Spleen (tissue), 11 donors: ENCODE measurements around the gene ZBTB42. TPM values are rescaled to one million over a fixed set of nuclear protein-coding genes. Genes with fewer than 3 reads are reported as not detected.
A peak's percentile ranks its signal among the peaks of the same experiment; 100 is the strongest.

Experiments used
- DNase-seq: peaks from one replicate; pipeline ENCODE4 v3.0.0-alpha.2; 2020
- H3K27ac ChIP-seq, 8 donors: fragments of 200-600 bp; sonication (generic) in 7 of 8; 1 replicate in 4 of 8; 2 replicates in 4 of 8; pipeline versions ENCODE4 v1.5.0 to v1.8.0; 2016 to 2021; ENCODE audit warnings: inconsistent platforms in 4 of 8, mild to moderate bottlenecking in 4 of 8, moderate library complexity in 1 of 8
- H3K27me3 ChIP-seq, 7 donors: fragments of 200-600 bp; sonication (generic) in 6 of 7; replicated peaks in 1 of 7; 1 replicate in 4 of 7; 2 replicates in 3 of 7; pipeline versions ENCODE4 v1.5.0 to v1.8.0; 2016 to 2021; ENCODE audit warnings: inconsistent platforms in 3 of 7, mild to moderate bottlenecking in 1 of 7
- H3K36me3 ChIP-seq, 6 donors: fragments of 200-600 bp; sonication (generic) in 5 of 6; 1 replicate in 4 of 6; 2 replicates in 2 of 6; pipeline versions ENCODE4 v1.5.0 to v1.8.0; 2016 to 2021; ENCODE audit warnings: inconsistent platforms in 2 of 6
- H3K4me1 ChIP-seq, 6 donors: fragments of 200-600 bp; sonication (generic) in 5 of 6; 1 replicate in 3 of 6; 2 replicates in 3 of 6; pipeline versions ENCODE4 v1.5.0 to v1.8.0; 2016 to 2021; ENCODE audit warnings: inconsistent platforms in 3 of 6
- H3K4me3 ChIP-seq, 8 donors: fragments of 200-600 bp; sonication (generic) in 7 of 8; 1 replicate in 4 of 8; 2 replicates in 4 of 8; pipeline versions ENCODE4 v1.5.0 to v1.8.0; 2016 to 2021; ENCODE audit warnings: inconsistent platforms in 4 of 8, mild to moderate bottlenecking in 4 of 8, moderate library complexity in 2 of 8
- H3K9me3 ChIP-seq, 8 donors: fragments of 200-600 bp; sonication (generic) in 7 of 8; 1 replicate in 4 of 8; 2 replicates in 4 of 8; pipeline versions ENCODE4 v1.5.0 to v1.8.0; 2016 to 2021; ENCODE audit warnings: inconsistent platforms in 4 of 8
- POLR2A ChIP-seq, 3 donors: fragments of 450-650 bp; IDR thresholded peaks; one replicate each; pipeline ENCODE4 v1.5.1; 2017; ENCODE audit warnings: antibody characterized with exemption in 3 of 3, mild to moderate bottlenecking in 1 of 3
- POLR2AphosphoS5 ChIP-seq, 3 donors: sonication (generic); formaldehyde crosslinking; IDR thresholded peaks; one replicate each; pipeline ENCODE4 v1.5.1; 2017; ENCODE audit warnings: antibody characterized with exemption in 3 of 3
- WGBS, 5 donors: extraction: QIAGEN DNeasy Blood & Tissue Kit in 3 of 5; methylation state at CpG; one replicate each; pipeline versions ENCODE4 v1.1.5 to v1.1.7; 2013 to 2018; 5-methylcytosine and 5-hydroxymethylcytosine counted together
- intact Hi-C: fragments of 100-400 bp; cut with DNase I; formaldehyde crosslinking; loops from one replicate; pipeline ENCODE4 v1.15.0; 2023; ENCODE audit warnings: low total_unique reads
- polyA plus RNA-seq, 3 donors: library from polyadenylated mRNA; stranded (reverse); fragments of 200-250 nt; gene quantifications; one replicate each; pipeline ENCODE4 v1.2.1, GENCODE V29; 2013
- total RNA-seq, 7 donors: library from RNA; depleted of rRNA in 3 of 7; stranded (reverse); fragments of >200 nt in 3 of 7; fragmentation: NEBNext Ultra II Directional in 4 of 7; extraction: Animal tissue kit (Norgen Biotek cat#: 25700) in 4 of 7; gene quantifications; one replicate each; pipeline versions ENCODE4 v1.1.0 to v1.2.1, GENCODE V29; 2016 to 2021
- TF ChIP-seq, protein P1 (sequence below), 11 experiments: fragments of 200-600 bp in 7 of 11; fragments of 450-650 bp in 4 of 11; sonication (generic) in 4 of 11; IDR thresholded peaks in 8 of 11; conservative IDR thresholded peaks in 3 of 11; 1 replicate in 7 of 11; 2 replicates in 4 of 11; pipeline versions ENCODE4 v1.4.0 to v1.8.0; 2016 to 2021; ENCODE audit warnings: antibody characterized with exemption in 11 of 11, inconsistent platforms in 4 of 11, mild to moderate bottlenecking in 1 of 11
- donor health status: healthy with polysubstance abuse.
- donor health status: DM: no; HTN: no; CAD: no; lungs with moderate emphysema.
- donor health status: DM: no; HTN: no; CAD: no.
- donor health status: Bipolar disorder and iron deficiency.
- donor health status: healthy.
- donor health status: DM: no; HTN: no; CAD: no.
- donor health status: DM: yes; HTN: yes; CAD: no.

The ZBTB42 gene
- total and polyA plus RNA-seq, 10 donors, result 0.74 to 11.5 (median 4.6) TPM

DNA sequence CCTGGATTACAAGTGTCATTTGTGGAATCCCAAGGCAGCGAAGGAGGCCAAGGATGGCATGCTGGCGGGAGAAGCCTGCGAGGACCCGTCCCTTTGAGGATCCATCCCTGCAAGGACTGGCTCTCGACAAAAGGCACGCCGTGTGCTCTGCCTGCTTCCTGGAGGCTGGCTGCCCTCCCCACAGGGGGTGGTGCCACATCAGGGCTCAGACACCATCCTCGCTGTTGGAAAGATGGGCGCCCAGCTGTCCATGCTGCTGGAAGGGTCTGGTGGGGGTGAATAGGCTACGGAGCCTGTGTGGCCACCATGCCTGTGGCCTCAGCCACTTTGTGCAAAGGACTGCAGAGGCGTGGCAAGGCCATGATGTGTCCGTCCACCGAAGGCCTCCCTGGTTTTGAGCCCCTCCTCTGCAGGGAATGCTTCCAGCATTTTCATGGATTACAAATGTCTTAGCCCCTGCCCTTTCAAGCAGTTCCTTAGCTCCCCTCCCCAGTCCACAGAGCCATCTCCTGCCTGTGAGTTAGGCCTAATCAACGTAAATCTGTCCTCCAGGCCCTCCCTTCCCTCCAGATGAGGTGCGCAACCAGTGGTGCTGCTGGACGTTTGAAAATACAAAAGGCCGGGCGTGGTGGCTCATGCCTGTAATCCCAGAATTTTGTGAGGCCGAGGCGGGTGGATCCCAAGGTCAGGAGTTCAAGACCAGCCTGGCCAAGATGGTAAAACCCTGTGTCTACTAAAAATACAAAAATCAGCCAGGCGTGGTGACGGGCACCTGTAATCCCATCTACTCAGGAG is 22.1 kb downstream of the ZBTB42 start:
- WGBS, 5 donors, result 86 to 91% (median 87%) methylated on average over 22 of the region's 22 CpGs
- no peak overlapping the region for H3K27ac ChIP-seq
- no peak overlapping the region for H3K4me3 ChIP-seq
- H3K9me3 ChIP-seq, result peaks cover 0 to under 1% (median 0%) of the 10 kb centered on the region in 8 donors
- peaks cover 0 to 33% (median 6%) of the 10 kb centered on the region in 7 donors for H3K27me3 ChIP-seq
- intact Hi-C loops, result no loop called here
- peaks cover 14 to 40% (median 28%) of the 10 kb centered on the region in 6 donors for H3K4me1 ChIP-seq
- H3K36me3 ChIP-seq, result peaks cover 0 to 6% (median 0%) of the 10 kb centered on the region in 6 donors
- peak; percentile 67 for DNase-seq
- TF ChIP-seq POLR2AphosphoS5 (IDR thresholded peaks at IDR 0.05) (no peak), POLR2A (IDR thresholded peaks at IDR 0.05) (no peak)
- TF ChIP-seq, protein P1, sequence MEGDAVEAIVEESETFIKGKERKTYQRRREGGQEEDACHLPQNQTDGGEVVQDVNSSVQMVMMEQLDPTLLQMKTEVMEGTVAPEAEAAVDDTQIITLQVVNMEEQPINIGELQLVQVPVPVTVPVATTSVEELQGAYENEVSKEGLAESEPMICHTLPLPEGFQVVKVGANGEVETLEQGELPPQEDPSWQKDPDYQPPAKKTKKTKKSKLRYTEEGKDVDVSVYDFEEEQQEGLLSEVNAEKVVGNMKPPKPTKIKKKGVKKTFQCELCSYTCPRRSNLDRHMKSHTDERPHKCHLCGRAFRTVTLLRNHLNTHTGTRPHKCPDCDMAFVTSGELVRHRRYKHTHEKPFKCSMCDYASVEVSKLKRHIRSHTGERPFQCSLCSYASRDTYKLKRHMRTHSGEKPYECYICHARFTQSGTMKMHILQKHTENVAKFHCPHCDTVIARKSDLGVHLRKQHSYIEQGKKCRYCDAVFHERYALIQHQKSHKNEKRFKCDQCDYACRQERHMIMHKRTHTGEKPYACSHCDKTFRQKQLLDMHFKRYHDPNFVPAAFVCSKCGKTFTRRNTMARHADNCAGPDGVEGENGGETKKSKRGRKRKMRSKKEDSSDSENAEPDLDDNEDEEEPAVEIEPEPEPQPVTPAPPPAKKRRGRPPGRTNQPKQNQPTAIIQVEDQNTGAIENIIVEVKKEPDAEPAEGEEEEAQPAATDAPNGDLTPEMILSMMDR (IDR thresholded peaks at IDR 0.05 in 8 of 11, conservative IDR thresholded peaks at IDR 0.05 in 3 of 11), result no peak

DNA sequence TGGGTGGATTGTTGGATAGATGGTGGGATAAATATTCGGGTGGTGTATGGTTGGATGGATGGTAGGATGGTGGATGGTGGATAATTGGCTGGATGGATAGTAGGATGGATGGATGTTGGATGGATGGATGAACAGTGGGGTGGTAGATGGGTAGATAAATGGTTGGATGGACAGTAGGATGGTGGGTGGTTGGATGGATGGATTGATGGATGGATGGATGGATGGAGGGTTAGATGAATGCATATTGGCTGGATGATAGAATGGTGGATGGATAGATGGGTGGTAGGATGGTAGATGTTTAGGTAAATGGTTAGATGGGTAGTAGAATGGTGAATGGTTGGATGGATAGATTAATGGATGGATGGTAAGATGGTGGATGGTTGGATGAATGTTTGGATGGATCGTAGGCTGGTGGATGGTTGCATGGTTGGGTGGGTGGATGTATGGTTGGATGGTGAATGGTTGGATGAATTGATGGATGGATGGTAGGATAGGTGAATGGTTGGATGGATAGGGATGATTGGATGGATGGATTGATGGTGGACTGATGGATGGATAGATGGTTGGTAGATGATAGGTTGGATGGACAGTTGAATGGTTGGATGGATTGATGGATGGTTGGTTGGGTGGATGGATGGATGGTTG is 23.6 kb downstream of the ZBTB42 start:
- DNase-seq, result no peak
- whole genome bisulfite sequencing, 5 donors, result 95 to 97% (median 96%) methylated on average over 2 of the region's 2 CpGs
- Histone ChIP-seq H3K4me1 (peaks cover 14 to 41% (median 29%) of the 10 kb centered on the region in 6 donors), H3K4me3 (no peak overlapping the region), H3K27ac (no peak overlapping the region), H3K27me3 (peaks cover 0 to 34% (median 6%) of the 10 kb centered on the region in 7 donors), H3K9me3 (no peaks in the 10 kb centered on the region), H3K36me3 (no peaks in the 10 kb centered on the region)
- intact Hi-C loops, result loop anchor here (2.0 kb wide), 1 partner anchor 56 kb away; no protein-coding TSS in a partner anchor
- TF ChIP-seq, protein P1 (IDR thresholded peaks at IDR 0.05 in 8 of 11, conservative IDR thresholded peaks at IDR 0.05 in 3 of 11), result no peak
- TF ChIP-seq POLR2AphosphoS5 (IDR thresholded peaks at IDR 0.05) (no peak), POLR2A (IDR thresholded peaks at IDR 0.05) (no peak)

DNA sequence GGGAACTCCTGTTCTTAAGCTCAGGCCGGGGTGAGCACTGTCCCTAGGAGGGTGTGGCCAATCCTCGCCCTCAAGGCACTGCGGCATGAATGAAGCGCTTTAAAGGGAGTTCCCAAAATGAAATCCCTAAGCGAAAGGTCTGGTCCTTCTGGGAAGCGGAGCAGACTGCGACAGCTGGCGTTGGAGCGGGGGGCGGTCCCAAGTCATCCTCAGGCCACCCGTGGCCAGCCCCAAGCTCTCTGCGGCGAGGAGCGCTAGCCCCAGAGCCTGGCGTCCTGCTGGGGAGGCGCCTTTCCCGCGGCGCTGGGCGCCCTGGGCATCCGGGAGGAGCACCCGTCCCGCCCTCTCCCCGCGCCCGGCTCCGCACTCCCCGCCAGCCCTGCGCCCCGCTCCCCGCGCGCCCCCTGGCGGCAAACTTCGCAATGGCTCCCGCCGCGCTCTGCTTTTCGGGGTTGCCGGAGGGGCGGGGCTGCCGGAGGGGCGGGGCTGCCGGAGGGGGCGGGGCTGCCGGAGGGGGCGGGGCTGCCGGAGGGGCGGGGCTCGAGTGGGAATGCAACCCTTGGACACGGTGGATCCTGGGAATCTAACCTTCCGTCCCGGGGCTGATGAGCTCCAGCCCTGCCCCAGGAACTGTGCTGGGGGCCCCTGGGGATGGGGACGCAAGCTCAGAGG is 25.4 kb downstream of the ZBTB42 start:
- H3K4me1 ChIP-seq, result peaks cover 10 to 32% (median 25%) of the 10 kb centered on the region in 6 donors
- no peaks in the 10 kb centered on the region for H3K36me3 ChIP-seq
- WGBS, 5 donors, result 0 to 6% (median 0%) methylated on average over 4 to 54 of the region's 54 CpGs
- peaks cover 0 to 34% (median 6%) of the 10 kb centered on the region in 7 donors for H3K27me3 ChIP-seq
- peak overlapping the region; percentile 44 to 73 (median 52) for H3K4me3 ChIP-seq
- intact Hi-C loops, result no loop called here
- H3K9me3 ChIP-seq, result no peaks in the 10 kb centered on the region
- H3K27ac ChIP-seq, result peak overlapping the region in 7 of 8 donors; percentile 27 to 74 (median 63)
- peak; percentile 99 for DNase-seq
- TF ChIP-seq POLR2AphosphoS5 (IDR thresholded peaks at IDR 0.05) (peak; percentile 56 to 80 (median 75)), POLR2A (IDR thresholded peaks at IDR 0.05) (no peak)
- TF ChIP-seq, protein P1 (IDR thresholded peaks at IDR 0.05 in 8 of 11, conservative IDR thresholded peaks at IDR 0.05 in 3 of 11), result peak; percentile 59 to 97 (median 94)
